GM21423 (cell line): ENCODE data around the gene TCAP.

Experiments used
- ATAC-seq: cut with Tn5 transposase; IDR thresholded peaks from one replicate; pipeline ENCODE4 v1.9.1; 2021; ENCODE audit warnings: mild to moderate bottlenecking, moderate library complexity; ENCODE audit not compliant: unreplicated experiment

TCAP gene

DNA sequence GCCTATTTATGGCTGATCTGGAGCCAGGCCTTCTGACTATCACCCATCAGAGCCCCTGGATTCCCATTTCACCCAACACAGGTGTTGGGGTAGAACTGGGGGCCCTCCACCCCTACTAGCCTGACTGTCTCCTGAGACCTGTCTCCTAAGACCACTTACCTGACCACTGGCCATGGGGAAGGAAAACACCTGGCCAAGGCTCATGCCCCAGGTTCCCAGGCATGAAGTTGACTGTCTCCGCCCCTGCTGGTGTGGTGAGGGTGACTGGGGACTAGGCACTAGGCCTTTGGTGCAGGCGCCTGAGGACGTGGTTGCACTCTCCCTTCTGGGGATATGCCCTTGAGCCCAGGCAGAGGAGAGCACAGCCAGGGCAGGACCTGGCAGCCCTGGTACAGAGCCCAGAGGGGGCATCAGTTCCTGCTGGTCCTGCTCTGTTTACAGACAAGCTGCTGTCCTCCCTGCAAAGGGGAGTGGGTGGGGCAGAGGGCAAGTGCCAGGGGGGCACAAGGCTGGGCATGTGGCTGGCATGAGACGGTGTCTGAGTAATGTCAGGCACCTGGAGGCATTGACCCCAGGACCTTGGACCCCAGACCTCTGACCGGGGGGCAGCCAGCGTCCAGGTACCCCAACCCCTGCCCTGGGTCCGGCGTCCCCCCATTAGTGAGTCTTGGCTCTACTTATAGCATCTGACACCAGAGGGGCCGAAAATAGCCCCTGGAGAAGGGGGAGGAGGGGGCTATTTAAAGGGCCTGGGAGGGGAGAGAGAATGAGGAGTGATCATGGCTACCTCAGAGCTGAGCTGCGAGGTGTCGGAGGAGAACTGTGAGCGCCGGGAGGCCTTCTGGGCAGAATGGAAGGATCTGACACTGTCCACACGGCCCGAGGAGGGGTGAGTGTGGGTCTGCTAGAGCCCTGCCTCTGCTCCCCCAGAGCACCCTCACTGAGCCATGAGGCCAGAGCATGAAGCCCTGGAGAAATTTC, at the start of gene TCAP:
TCAP (plus strand) TSS at position 769 of the 981 bp plus-strand sequence; CDS start at position 780, 11 bp downstream.
- ATAC-seq, result no peak

GRCh38 chr17:39615434-39615833, 49.7 kb upstream of the TCAP start:
- ATAC-seq, result no peak

GRCh38 chr17:39617100-39617445, 48.1 kb upstream of the TCAP start:
- ATAC-seq, result no peak

GRCh38 chr17:39617446-39618245, 47.5 kb upstream of the TCAP start:
- ATAC-seq, result no peak

DNA sequence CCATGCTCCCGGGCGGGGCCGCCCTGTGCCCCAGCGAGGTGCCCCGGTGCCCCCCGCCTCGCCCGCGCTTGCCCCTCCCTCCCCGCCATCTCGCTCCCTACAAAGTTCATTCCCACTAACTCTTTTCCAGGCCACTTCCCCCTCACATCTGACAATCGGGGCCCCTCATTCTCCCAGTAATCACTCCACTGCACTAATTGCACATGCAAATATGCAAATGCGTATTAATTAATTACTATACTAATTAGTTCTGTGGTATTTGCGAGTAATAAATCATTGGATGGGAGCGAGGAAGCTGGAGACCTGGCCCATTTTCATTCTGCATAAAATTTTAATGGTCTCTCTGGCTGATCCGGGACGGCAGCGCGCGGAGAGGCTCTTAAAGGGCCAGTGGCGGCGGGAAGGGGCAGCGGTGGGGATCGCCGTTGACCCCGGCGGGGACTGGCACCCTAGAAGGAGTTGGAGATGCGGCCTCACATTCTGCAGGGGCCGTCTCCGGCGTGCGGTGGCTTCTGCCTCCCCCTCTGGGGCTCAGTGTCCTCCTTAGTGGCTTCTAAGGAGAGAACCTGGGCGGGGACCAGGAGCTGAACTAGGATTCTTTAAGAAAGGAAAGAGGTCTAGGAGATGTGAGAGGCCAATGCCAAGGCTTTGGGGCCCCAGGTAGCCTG, 46.8 kb upstream of the TCAP start:
- no peak for ATAC-seq

DNA sequence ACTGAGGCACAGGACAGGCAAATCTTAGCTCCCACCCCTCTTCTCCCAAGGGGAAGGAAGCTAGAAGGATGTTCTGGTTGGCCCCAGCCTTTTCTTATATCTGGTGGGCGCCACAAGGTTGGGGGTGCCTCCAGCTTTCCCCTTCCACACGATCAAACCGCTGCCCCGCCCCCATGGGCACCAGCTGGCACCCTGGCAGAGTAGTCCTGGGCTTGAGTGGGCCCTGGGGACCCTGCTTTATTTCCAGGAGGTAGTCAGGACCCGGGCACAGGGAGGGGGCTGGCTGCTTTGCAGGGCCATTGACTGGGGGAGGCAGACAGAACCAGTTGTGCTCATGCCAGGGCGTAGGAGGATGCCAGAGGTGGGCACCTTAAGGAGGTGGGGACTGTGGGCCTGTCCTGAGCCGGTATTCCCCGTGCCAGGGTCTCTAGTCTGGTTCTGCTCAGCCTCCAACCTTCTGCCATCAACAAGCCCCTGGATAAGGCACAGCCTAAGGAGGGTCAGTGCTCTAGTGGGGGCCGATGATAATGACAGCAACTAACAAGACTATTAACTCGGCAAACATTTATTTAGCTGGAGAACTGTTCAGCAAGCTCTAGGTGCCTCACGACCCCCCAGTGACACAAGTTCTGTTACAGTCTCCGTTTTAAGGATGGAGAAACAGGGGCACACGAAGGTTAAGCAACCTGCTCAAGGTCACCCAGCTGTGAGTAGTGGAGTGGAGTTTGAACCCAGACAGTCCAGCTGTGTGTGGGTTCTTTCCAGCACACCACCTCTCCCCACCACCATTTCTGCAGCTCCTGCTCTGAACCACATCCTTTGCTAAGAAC, 46.0 kb upstream of the TCAP start:
- ATAC-seq, result no peak

GRCh38 chr17:39619786-39620101, 45.4 kb upstream of the TCAP start:
- ATAC-seq, result no peak

DNA sequence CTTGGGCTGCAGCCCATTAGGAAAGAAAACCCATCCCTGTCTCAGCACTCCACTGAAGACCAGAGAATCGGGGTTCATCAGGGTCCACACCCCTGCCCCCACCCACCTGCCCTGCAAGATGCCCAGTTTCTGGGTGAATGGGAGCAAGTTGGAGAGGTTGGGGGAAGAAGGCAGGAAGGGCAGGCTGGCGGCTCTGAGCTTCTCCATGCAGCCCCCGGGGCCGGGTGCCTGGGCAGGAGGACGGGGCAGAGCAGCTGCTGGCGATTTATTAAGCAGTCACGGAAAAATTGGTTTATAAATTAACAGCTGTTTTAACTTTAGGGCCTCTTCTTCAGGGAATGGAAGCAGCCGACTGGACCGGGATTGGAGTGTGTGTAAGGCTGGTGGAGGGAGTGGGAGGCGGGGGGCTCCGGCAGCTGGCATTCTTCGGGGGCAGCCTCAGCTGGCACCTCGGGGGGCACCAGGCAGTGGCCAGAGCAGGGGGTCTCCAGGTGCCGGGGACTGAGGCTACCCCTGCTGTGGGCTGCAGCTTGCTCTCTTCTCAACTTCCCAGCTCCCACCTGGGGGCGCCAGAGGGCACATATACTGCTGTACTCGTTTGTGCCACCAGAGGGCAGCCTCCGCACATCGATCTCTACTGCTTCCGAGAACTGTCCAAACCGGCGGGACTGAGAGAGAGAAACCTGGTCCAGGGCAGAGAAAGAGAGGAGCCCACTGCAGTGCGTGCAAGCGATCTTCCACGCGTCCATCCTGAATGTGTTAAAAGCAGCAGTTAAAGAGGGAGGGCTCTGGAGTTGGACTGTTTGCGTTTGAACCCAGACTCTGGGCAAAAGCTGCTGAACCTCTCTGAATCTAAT, 43.4 kb upstream of the TCAP start:
- ATAC-seq, result peak; percentile 60

DNA sequence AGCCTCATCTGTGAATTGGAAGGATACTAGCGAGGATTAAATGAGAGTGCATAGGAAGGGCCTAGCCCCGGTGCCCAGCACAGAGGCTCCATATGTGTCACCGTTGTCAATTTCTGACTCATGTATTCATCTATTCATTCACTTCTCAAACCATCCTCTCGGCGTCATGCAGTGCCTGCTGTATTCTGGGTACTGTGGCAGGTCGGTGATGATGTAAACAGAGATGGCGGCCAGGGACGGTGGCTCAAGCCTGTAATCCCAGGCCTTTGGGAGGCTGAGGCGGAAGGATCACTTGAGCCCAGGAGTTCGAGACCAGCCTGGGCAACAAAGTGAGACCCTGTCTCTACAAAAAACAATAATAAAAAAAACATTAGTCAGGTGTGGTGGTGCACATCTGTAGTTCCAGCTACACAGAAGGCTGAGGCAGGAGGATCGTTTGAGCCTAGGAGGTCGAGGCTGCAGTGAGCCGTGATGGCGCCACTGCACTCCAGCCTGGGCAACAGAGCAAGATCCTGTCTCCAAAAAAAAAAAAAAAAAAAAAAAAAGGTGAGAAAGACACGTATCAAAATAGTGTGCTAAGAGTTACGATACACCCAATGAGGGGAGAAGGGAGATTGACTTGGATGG, 42.7 kb upstream of the TCAP start:
- ATAC-seq, result no peak

DNA sequence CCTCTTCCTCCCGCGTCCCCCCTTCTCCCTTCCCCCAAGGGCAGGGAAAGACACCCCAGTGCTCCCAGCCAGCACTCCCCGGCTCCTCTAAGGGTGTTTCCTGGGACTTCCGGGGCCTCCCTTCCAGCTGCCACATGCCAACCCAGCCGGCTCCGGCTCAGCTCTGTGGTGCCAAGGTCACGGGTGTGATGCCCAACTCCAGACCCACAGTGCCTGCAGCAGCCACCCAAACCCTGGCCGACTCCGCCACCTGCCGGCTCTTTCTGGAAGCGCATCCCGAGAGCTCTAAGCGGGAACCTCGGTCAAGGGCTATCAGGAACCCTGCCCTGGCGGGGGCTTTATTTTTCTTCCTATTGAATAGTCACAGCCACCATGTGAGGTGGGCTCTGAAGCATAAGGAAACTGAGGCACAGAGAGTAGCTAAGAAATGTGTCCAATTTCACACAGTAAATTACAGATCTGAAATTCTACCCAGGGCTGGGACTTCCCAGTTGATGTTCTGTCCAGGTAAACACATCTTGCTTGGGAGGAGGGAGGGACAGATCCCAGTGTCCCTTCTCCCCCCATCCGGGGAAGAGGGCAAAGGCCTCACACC, 41.7 kb upstream of the TCAP start:
- no peak for ATAC-seq

DNA sequence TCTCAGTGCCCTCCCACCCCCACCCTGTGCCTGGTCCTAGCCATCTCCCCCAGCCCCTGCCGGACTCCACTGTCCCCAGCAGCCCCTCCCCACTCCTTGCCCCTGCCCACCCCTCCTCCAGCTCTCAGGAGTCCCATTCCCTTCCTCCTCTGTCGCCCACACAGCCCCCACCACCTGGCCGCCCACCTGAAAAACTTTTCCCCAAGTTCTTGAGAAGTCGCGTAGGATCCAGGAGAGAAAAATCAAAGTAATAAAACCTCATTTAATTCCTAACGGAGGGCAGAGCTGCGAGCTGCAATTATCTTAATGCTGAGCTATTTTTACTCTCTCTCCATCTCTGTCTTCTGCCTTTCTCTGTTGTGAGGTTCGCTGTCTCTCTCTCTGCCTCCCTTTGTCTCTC, 40.8 kb upstream of the TCAP start:
- no peak for ATAC-seq

GRCh38 chr17:39625198-39625785, 39.9 kb upstream of the TCAP start:
- ATAC-seq, result no peak

GRCh38 chr17:39626171-39627046, 38.7 kb upstream of the TCAP start, which contains the start of gene PPP1R1B:
Gene PPP1R1B, plus strand, starts transcription at chr17:39626952. Its CDS starts 441 bp downstream, at chr17:39627393.
- no peak for ATAC-seq

DNA sequence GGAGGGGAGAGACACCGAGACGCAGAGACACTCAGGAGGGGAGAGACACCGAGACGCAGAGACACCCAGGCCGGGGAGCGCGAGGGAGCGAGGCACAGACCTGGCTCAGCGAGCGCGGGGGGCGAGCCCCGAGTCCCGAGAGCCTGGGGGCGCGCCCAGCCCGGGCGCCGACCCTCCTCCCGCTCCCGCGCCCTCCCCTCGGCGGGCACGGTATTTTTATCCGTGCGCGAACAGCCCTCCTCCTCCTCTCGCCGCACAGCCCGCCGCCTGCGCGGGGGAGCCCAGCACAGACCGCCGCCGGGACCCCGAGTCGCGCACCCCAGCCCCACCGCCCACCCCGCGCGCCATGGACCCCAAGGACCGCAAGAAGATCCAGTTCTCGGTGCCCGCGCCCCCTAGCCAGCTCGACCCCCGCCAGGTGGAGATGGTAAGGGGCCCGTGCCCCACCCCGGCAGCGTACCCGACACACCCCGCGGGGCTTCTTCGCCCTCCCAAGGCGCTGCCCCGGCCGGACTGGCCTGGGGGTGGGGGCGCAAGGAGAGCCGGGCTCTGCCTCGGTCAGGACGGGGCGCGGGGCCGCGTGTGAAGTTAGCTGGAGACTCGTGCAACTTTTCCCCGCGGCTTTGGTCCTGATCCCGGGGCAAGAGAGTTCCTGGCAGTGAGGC, 38.0 kb upstream of the TCAP start:
- ATAC-seq, result no peak

DNA sequence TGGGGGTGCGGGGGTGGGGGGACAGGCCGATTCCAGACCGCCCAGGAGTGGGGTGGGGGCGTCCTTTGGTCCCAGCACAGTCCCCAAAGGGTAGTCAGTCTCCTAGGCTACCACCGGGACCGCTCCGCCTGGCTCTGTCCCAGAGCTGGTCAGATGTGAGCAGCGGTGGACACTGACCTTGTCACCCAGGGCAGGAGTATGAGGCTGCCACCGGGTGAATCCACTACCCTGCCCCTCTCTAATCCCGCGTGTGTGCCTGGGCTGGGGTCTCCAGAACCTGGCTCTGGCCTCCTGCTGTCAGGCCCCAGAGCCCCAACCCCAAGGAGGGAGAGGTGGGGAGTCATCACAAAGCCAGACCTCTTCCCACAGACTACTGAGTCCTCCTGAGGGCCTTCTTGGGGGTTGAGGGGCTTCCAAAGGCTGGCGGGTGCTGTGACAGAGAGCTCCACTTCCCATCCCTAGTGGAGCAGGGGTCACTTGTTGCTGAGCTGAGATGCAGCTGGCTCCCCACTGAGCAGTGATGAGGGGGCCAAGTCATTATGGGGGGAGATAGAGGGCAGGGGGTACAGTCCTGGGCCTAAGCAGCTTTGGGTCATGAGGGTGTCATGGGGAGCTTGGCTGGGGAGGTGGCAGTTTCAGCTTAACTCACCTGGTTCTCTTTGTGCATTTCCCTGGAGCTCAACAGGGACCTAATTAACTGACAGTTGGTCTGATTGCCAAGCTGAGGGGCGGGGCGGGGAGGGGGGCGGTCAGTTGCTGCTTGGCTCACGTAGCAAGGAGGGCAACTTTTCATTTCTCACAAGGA, 37.2 kb upstream of the TCAP start:
- no peak for ATAC-seq
